ENCODE measurements around the gene SLC24A3.

The SLC24A3 gene

GRCh38 chr20:19347943-19348456, 135.6 kb downstream of the SLC24A3 start:
- no peak for DNase-seq

DNA sequence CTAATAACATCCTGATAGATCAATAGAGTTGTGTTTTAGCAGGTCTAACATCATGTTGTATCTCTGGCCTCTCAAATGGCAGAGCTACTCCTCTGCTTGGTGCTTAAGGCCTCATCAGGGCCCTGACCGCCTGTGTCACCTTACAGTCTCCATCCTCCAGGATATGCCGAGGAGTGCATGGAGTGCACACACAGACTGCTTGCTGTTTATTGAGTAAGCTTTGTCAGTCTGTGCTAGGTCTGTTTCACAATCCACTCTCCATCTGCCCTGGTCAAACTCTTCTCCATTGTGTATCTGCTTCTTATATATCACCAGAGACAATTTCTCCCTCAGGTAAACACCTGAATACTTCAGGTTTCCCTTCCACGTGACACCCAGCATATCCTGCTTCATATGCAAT, 136.1 kb downstream of the SLC24A3 start:
- DNase-seq: no peak

DNA sequence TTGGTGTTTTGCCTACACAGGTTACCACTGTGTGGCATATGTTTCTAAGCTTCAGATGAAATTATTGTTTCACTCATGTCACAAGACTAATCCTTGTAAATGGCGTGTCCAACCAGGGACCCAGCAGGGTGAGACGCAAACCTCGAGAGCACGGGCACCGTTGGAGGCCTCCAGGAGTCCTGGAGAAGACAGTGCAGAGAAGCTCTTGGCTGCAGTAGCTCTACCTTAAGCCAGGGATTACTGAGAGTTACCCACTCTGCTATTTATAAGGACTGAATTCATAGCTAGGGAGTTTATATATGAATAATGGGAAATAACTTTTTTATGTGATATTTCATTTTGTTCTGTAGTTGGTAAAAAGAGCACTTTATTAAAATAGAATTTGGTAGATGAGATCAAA, 137.4 kb downstream of the SLC24A3 start:
- DNase-seq: no peak

DNA sequence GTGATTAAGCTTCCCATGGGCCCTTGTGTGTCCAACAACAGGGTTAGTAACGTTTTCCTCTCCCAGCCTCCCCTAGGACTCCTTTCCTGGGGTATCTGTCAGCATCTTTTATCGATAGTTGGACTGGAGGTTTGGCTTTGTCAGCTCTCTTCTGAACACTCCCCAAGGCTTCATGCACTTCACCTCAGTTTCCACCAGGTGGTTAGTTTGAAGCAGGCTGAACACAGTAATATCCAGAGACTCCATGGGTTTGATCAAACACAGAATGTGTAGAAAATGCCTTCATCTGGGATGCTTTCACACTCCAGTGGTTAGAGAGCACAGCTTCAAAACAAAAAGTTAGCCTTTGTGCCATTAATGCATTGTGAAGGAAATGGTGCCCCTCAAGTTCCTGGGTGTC, 139.1 kb downstream of the SLC24A3 start:
- DNase-seq: no peak

- DNase-seq: no peak
These were observed 142.5 kb downstream of the SLC24A3 start for GRCh38 chr20:19354950-19355349.

DNA sequence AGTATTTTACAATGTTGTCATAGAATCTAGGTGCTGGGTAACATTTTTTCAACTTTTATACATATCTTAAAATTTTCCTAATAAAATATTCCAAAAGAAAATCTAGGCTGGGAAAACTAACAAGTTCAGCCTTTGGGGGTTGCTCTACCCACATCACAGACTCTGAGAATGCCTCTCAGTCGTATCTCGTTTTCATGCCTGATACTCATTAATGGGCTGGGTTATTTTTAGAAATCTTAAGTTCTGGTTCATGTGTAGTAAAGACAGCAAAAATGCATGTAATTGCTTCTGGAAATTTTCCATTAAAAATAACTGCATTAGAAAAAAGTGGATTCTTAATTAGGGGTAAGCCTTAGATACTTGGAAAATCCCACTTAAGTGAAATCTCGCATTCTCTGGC, 149.3 kb downstream of the SLC24A3 start:
- DNase-seq: no peak

DNA sequence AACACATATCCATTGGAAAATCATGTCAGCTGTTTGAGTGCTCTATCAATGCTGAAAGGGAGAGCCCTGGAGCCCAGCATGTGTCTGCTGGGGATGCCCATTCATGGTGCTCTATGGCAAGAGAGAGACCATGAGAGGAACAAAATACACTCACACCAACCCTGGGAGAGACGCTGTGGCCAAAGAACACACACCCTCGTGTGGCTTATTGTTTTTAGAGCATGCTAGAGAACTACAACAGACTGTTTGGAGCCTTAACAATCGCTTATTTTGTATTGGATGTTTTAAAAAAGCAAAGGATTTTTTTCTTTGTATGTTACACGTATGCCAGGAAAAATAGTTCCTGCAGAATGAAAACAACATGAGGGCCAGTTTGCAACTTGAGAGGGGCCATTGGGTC, 151.0 kb downstream of the SLC24A3 start:
- no peak for DNase-seq

DNA sequence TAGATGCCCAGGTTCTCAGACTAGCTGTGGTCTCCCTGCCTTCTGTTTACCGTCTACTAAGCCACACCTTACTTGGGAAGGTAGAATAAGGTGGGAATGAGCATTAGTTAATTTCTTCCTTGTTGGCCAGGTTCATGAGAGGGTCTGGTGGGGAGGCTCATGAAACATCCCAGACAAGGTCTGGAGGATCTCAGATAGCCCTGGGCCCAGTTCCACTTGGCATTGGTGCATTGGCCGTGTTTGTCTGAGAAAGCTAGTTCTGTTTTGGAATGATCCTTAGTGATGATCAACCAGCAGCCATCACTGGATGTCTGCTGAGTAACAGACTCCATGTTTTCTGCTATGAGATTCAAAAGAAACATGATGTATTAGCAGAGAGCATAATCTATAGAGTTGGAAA, 155.1 kb downstream of the SLC24A3 start:
- no peak for DNase-seq

GRCh38 chr20:19368351-19368750, 155.9 kb downstream of the SLC24A3 start:
- DNase-seq: peak; percentile 12 to 17

DNA sequence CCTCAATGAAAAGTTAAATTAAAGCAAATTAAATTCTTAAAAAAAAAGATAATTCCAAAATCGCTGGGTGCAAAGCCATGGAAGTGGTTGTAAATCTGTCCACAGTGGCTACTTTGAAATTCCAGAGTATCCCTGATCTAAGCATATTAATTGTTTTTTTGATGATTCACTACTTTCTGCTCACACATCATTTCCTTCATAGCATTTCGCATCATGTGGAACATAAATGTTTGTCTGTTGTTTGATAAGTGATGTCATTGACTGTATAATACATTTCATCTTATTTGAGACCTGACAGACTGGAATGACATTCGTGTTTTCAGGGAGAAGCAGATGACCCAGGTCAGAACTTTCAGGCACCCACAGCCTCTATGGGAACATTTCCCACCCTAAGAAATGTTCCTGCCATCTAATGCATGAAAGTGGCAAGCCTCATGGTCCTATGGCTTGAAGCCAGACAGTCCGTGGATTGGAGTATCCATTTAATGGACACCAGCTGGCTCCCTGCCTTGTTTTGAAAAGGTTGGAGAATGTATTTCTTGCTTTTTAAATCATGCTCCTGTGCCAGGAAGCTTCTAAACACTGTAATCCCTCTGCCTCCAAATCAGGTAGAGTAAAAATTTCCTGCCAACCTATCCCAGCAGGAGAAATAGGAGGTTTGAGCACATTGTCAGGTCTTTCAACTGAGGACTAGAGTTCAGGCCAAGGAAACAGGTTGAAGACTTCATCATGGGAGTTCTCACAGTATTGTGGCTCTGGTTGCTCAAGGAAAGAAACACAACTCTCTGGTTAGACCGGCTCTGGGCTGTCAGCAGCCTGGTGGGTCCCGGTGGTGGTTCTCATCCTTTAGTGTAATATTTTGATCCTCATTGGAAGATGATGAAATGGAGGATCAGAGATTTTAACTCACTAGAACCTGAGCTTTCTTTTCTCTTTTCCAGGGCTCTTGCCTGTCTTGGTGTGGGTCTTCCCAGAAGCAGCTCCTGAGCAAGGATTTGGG, 157.9 kb downstream of the SLC24A3 start:
- DNase-seq: no peak

- no peak for DNase-seq
These were observed 158.7 kb downstream of the SLC24A3 start for GRCh38 chr20:19371112-19371511.

DNA sequence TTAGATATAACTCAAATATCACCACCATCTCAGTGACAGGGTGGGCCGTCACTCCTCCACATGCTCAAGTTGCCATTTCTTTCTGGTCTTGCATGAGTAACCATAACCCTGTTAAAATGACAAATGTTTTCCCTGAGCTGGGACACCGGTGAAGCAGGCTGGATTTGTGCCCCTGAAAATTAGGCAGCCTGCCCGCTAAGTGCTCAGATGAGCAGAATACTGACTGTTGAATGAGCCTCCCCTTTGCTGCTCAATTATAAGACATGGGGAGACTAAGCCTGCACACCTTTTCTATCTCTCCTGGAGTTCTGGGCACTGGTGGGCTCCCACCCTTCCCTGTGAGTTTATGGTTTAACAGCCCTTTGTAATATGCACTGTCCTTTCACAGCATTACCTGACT, 161.8 kb downstream of the SLC24A3 start:
- DNase-seq: no peak

GRCh38 chr20:19375395-19375794, 163.0 kb downstream of the SLC24A3 start:
- DNase-seq: no peak

- no peak for DNase-seq
These were observed 163.4 kb downstream of the SLC24A3 start for GRCh38 chr20:19375801-19376200.

DNA sequence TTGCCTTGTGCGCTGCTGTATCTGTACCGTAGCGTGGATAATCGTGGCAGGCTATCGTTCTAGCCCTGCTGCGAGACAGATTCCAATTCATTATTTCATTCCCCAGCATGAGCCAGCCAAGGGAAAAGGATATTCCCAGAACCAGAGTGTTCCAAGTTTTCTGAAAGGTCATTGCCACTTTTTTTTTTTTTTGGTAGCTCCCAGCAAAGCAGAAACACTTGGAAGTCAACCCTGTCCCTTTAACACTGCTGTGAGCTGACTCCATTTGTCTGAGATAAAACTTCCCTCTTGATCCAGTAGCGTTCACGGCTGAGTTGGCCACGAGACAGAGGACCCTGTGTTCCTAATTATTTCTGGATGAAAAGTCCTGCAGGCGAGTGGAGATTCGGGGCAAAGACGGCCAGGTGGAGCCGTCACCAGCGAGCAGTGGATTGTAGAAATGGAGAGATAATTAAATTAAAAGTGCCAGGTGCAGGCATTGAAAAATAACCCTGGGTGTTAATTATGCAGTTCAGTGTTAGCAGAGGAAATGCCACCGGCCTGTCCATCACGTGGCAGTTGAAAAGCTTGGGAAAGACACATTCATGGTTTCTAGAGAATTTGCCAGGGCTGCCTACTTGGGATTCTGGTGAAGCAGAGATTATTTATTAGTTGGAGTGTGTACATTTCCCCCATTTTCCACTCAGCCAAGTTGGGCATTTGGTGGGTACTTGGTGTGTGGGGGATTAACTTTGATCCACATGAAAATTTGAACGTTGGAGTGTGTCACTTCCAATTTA, 164.2 kb downstream of the SLC24A3 start:
- peak; percentile 7 to 34 for DNase-seq

- DNase-seq: no peak
These were observed 165.6 kb downstream of the SLC24A3 start for GRCh38 chr20:19378058-19378457.

- DNase-seq: no peak
These were observed 167.8 kb downstream of the SLC24A3 start for GRCh38 chr20:19380211-19380610.

- peak in 1 of 2 donors; percentile 7 for DNase-seq
These were observed 169.5 kb downstream of the SLC24A3 start for GRCh38 chr20:19381947-19382346.

DNA sequence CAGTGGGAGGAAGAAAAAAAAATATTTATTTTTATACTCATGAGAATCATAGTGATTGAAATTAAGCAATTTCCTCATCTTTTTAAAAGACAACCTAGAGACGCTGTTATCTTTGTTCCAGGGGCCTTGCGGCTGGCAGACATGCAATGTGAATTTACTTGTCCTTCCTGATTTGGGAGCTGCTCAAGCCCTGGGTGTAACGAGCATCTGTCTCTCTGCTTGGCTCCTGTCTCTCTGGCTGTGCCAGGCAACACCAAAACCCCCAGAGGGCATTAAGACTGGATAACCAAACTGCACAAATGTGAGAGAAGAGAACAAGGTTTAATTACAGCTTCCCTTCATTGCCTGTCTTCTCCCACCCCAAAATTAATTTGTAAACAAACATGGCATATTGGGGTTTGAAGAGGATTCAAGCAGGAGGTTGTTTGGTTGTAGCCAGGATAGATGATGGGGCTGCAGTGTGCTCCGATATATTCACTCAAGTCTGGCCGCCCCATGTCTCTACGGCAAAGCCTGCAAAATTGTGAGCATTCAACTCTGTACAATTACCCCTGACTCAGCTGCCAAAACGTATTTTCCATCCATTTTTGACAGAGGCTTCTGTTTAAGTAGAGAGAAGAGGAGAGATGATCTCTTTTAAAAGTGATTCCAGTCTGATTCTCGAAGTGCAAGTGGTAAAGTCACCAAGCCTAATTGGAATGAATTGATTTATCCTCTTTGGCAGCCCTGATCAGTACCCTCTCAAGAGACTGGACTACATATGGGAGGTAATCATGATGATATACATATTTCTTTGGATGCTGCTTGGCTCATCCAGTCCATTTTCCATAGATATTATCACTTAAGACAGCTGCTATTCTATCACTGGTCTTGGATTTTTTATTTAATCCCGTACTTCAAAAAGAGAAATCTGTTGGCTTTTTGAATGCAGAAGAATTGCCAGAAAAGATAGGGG, 170.2 kb downstream of the SLC24A3 start:
- peak in 1 of 2 donors; percentile 6 for DNase-seq

DNA sequence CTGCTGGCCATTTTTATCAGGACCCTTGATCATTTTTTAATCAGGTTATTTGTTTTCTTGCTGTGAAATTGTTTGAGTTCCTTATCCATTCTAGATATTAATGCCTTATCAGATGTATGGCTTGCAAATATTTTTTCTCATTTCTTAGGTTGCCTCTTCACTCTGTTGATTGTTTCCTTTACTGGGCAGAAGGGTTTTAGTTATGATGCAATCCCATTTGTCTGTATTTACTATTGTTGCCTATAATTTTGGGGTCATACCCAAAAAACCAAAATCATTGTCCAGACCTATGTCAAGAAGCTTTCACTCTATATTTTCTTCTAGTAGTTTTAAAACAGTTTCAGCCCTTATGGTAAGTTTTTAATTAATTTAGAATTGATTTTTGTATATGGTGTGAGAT, 172.5 kb downstream of the SLC24A3 start:
- no peak for DNase-seq

DNA sequence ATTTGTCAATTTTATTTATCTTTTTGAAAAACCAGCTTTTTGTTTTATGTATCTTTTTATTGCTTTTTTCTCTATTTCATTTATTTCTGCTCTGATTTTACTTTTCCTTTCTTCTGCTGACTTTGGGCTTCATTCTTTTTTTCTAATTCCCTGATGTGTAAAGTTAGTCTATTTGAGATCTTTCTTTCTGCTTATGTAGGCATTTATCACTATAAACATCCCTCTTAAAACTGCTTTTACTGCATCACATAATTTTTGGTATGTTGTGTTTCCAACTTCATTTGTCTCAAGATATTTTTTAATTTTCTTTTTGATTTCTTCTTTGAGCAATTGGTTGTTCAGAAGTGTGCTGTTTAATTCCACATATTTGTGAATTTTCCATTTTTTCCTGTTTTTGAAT, 174.8 kb downstream of the SLC24A3 start:
- DNase-seq: no peak

Measured in hippocampal formation (tissue), 2 donors.